GM19351 (cell line): Measurements from ENCODE around the gene PBX1.

ENCODE experiments used
- ATAC-seq: cut with Tn5 transposase; IDR thresholded peaks from one replicate; pipeline ENCODE4 v1.9.1; 2021; ENCODE audit warnings: mild to moderate bottlenecking, moderate library complexity; ENCODE audit not compliant: unreplicated experiment

PBX1 gene

DNA sequence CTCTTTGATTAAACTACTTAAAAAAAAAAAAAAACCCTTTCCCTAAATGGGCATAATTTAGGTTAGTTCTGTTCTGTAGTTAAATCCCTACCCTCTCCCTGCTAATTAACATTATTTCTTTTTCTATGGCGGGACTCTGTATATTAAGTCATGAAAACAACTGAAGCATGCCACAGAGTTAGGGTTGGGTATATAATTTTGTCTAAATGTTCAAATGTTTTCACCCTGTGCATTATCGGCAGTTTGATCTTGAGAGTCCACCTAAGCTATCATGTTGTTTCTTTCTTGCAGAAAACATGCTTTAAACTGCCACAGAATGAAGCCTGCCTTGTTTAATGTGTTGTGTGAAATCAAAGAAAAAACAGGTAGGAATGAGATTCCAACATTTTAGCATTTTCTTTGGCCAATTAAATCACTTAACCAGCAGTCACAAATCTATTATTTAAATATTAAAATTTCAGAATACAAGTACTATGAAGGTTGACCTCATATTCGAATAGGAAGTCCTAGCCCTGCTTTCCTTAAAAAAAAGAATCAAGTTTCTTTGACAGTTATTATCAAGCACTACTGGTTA is 4.0 kb downstream of the PBX1 start:
- ATAC-seq, result no peak

DNA sequence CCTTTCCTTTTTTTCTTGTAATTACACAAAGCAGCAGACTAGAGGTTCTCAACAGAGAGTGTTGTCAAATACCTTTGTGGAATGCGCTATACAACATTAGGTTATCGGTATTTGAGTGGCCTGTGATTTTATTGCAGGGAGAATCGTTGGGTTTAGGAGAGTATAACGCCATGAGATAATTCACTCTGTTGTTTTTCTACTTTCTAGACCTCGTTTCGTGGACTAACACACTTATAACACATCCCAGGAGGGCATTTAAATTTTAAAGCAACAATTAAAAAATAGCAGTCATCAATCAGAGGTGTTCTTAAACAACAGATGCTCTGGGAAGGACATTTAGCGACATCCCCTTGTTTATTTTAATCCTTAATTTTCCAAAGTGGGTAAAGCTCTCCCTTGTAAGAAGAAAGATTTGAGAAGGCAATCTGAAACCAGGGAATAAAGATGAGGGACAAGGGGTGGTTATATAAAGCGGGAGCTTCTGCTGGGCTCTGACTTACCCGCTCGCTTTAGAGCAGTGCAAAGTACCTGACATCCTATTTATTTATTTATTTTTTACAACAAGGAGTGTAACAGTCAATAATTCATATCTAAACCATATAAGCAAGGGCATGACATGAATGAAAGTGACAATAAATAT is 4.9 kb downstream of the PBX1 start:
- no peak for ATAC-seq

DNA sequence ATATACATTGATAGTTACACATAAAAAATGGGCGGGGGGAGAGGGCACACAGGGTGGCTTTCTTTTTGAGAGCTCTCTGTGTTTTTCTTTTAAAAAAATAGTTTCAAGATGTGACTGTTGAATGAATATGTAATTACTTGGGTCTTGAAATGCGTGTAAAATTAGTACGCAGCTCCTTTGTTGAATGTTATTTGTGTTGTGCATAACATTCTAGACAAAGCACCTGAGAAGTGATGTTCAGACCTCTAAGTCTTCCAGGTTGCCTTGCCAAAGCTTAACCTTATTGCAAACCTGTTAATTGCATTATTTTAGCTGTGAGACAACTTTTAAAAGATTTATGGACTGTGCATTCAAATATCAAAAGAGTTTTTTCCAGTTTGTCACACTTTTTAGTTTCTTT is 5.4 kb downstream of the PBX1 start:
- ATAC-seq, result no peak

DNA sequence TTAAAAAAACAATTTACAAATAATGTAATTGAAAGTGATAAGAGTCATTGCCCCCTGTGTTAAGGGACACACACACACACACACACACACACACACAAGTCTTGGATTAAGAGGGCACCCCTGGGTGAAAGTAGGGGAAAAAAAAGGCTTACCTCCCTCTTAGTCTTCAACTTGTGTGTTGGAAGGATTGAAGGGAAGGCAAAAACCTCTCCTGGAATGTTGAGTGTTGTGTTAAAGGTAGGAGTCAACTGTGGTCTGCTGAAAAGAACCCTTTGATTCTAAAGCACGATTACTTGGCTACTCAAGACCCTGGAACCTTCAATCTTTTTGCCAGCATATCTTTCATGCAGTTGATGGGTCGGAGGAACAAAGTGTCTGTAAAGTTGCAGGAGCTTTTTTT is 6.4 kb downstream of the PBX1 start:
- ATAC-seq, result no peak

DNA sequence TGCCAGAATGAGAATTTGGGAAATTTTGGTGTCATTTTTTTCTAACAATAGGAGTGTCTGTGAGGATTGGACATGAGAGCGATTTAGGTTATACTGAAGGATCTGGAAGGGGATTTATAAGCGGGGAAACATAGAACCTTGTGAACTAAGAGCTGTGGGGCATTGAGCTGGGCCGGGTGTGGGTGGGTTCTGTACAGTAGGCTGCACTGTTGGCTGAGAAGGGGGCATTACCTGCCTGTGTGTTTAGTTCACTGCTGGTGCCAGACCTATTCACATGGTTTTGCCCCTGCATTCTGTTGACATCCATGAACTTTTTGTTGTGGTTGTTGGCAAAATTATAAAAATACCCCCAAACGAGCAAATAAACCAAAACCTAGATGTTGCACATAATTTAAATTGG is 8.8 kb downstream of the PBX1 start:
- no peak for ATAC-seq

DNA sequence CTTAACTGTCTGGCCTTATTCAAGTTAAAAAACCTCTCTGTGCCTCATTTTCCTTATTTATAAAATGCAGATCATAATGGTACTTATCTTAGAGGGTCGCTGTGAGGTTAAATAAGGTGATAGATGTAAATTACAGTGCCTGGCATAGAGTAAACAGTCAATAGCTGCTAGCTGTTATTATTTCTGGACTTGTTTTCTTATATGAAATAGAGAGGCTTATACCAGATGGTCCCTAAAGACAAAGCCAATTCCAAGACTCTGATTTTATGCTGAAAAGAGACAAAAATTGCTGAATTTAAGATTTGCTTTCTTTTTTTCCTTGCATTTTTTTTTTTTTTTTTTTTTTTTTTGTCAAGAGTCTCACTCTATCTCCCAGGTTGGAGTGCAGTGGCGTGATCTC is 10.3 kb downstream of the PBX1 start:
- ATAC-seq, result no peak

DNA sequence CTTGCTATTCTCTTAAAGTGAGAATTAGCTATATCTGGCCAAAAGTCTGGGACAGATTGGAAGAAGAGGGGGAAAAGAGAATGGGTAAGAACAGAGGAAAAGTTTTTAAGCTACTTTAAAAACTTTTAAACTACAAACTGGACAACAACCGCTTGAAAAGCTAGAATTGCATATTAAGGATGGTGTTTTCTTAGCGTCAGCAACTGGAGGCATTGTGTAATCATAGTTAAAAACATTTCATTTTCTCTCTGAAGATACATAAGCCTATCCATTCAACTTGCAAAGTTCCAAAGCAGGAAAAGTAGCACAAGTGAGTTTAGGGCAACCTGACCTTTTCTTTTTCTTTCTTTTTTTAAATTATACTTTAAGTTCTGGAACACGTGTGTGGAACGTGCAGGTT is 10.9 kb downstream of the PBX1 start:
- ATAC-seq, result no peak

DNA sequence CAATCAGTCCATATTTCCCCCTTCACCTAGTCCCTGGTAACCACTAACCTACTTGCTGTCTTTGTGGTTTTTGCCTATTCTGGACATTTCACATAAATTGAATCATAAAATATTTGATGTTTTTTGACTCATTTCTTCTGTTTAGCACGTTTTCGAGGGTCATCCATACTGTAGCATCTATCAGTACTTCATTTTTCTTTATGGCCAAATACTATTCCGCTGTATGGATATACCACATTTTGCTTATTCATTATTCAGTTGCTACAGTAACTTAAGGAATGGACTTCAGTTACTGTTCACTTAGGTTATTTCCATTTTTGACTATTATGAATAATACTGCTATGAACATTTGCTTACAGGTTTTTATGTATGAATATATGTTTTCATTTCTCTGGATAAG is 12.3 kb downstream of the PBX1 start:
- ATAC-seq, result no peak

DNA sequence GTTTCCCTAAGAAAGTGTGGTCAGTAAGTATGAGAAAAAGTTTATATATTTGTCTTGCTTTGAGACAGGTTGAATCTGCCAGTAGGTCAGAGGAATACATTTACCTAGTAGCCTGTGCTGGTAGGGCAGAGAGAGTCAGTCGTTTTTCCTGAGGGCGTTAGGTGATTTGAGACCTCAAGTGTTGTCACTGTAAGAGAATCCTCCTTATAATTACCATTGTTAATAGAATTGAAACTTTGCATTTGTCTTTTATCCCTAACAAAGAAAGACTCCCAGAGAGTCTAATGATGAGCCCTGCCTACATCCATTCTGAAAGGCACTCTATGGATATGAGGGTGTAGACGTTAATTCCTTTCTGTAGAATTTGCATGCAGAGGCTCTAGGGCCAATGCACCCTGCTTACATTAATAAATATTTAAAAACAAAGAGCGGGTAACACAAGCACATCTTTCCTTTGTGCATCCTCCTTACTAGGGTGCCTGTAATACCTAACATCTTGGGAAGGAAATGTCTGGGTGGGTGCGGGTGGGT is 16.4 kb downstream of the PBX1 start:
- ATAC-seq, result no peak

DNA sequence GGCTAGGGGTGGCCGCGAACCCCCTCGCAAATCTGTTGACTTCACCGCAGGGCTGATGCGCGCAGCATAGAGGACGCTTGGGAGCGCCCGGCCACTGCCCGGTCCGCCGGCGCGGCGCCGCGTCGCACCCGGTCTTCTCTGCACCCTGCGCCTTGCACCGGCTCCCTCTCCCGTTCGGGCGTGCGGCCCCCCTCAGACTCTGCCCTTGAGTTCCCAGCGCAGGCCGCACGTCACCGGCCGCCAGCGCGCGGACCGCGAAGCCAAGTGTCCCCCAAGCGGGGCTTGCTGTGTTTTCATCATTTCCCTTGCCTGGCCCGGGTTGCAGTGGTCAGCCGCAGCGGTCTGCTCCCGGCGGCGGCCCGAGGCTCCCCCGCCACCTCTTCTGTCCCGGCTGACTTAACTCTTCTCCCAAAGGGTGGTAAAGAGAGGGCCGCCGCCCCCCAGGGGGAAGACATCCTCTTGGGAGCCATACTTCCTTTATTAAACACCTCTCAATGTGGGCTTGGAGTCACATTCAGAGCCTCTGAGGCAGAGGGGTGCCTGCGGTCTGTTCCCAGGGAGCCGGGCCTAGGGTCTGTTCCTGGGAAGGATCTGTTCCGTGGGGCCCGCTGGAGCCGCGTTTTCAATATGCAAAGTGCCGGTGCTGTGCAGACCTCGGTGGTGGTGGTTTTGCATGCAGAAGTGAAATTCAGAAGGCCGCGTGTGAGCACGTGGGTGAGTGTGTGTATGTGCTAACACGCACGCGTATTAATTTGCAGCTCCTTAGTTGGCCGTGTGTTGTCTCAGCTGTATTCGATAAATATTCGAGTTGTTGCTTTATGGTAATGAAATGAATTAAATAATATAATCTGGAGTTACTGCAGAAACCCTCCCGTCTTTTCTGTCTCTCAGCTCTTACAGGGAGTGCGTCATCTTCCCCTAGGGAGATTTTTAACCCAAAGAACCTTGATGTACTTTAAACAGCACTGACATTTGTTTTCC is 17.6 kb downstream of the PBX1 start:
- no peak for ATAC-seq

DNA sequence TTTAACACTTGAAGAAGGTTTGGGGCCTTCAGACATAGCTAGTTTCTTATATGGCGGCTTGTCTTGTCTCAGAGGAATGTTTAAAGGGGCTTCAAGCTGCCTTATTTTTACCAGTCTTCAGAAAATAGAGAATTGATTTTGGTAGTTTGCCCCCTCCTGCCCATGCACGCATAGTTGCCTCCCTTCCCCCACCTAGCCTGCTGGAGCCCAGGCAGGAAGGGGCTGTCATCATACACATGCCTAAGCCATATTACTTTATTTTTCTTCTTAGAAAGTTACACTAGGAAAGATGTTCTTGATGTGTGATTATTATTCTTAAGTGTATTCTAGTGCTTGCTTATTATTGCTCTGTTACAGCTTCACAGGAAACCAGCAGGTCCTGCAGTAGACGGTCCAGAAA is 18.3 kb downstream of the PBX1 start:
- ATAC-seq, result no peak

DNA sequence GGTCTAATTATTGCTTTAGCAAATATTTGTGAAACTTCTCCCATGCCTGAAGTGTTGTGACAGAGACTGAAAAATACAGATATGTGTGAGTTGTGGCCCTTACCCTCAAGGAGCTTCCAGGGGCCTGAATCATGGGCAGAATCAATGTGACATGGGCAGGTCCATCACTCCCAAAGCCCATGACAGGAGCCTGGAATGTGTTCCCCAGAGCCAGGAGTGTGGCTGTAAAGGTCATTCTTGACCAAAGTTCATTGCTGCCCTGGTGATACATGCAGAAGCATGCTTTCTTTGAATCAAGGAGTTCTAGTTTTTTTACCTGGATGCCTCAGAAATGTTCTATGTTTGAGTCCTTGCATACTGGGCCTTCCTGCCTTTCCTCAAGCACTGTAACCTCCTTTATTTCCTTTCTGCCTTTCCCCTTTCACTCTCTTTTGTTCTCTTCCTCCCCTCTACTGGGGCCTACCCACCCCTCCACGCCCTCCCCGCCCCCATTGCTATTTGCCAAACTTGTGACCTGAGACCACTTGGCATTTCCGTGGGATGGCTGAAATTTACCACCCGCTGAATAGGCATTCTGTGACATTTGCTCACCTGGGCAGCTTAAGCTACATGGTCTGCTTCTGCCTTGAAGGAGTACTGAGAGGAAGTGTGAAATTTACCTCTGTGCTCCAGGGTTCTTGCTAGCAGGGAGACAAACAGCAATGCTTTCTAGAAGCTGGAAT is 19.7 kb downstream of the PBX1 start:
- ATAC-seq, result no peak

DNA sequence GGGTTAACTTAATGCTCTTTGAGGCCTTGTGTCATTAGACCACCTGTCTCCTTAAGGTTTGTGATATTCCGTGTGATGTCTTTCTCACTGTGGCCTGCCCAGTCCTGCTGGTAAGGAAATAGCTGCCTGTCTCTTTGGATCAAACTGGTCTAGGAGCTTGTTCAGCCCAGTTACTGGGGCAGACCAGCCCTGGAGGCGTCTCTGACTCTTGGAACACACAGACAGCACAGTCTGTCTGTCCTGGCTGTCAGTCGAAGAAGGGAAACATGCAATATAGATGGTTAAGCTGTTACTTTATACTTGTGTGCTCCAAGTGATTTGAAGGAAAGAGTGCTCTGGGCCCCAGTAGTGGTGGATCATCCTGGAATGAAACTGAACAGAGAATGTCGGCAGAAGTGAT is 20.4 kb downstream of the PBX1 start:
- ATAC-seq, result no peak

DNA sequence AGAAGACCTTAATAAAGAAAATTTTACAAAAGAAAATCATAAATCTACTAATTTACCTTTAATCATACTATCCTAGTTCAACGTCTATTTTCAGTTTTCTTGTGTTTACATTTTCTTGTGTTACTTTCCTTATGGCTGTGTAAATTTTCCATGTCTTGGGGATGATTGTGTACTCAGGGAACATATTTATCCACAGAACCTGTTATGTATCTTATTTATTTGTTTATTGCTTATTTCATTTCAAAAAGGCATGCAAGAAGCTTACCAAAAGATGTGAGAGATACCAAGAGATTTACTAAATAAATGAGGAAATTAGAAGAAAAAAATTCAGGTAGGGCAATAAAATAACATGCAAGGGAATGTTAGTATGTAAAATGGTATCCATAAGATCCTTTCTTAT is 22.8 kb downstream of the PBX1 start:
- ATAC-seq, result no peak

DNA sequence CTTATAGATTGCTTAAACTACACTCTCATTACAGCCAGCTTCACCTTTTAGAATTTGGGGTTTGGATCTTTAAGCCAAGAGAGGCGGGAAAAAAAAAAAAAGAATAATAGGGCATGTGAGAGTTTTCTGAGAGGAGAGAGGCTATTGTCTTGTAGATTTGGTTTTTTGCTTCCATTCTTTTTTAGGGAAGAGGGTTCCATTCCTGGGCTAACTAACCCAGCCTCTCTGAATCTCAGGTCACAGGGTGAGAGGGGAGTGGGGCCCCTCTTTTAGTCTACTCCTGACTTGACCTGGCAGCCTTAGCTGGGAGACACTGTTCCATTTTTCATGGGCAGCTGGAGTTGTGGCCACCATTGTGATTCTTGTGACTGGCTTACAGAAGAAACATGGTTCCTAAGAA is 24.2 kb downstream of the PBX1 start:
- no peak for ATAC-seq

DNA sequence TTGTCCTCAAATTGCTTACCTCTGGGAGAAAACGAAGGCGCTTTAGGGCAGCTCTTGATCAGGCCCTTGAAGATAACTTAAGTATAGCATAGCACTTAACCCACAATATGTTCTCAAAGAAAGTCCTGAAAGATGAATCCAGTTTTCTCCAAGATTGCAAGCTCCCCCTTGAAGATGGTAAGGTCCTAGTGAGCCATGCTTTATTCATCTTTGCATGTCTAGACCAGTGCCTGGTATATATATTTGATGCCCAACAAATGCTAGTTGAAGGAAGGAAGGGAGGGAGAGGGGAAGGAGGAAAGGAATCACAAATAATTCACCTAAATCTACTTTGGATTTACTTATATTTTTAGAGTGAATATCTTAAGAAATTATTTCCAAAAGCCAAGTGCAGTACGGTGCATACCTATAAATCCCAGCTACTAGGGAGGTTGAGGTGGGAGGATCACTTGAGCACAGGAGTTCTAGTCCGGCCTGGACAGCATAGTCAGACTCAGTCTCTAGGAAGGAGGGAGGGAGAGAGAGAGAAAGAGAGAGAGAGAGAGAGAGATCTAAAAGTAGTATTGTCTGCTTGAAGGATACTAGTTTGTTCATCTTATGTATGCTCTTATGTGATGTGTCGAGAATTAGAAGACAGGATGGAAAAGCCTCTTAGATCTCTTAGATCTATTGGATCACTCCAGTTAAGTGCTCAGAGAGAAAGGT is 25.0 kb downstream of the PBX1 start:
- ATAC-seq, result no peak

DNA sequence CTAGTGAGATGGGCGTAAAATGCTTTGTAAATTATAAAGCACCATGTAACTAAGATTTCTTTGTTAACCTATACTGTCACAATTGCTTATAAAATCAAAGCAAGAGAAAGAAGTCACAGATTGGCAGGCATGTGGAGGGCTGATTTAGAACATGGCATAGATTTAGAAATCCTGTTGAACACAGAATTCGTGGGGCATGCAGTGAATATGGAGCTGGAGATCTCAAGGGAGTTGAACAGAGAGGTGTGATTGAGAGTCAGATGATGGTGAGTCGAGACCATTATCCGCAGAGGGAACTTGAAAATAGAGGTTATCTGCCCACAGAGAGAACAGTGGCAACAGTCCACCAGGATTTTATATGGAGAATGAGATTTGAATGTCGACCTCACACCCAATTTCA is 27.6 kb downstream of the PBX1 start:
- no peak for ATAC-seq

DNA sequence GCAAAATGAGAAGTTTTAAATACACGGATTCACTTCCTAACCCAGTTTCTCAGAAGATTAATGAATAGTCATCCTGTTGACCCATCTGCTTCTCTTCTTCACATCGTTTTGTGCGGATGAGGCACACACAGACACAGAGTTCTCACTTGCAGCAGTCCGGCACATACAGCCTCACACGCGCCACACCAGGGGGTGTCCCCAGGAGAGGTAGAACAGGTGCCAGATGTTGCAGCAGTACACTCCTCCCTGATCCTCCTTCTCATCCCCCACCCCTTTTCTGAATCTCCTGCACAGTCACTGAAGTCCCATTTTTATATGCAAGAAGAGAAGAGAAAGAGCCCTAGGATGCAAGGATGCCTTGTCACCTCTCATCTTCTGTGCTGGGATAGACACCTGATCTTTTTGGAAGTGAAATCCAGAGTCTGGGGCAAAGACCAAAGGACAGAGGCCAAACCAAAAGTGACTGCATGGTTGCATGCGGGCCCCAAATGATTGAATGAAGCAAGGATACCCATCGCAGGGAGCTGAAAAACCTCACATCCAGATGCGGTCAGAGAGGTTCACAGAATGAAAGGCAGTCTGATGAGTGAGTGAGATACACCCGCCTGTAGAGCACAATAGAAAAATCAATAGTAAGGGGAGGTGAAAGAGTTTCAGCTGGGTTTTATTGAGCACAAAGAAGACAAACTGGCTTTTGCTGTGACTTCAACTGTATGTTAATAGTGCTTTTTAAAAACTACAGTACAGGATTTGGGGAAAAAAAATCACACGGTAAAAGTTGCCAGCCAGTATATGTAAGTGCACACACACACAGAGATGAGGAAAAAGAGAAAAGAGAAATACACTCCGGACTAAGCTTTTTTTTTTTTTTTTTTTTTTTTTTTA is 28.9 kb downstream of the PBX1 start:
- ATAC-seq, result no peak

DNA sequence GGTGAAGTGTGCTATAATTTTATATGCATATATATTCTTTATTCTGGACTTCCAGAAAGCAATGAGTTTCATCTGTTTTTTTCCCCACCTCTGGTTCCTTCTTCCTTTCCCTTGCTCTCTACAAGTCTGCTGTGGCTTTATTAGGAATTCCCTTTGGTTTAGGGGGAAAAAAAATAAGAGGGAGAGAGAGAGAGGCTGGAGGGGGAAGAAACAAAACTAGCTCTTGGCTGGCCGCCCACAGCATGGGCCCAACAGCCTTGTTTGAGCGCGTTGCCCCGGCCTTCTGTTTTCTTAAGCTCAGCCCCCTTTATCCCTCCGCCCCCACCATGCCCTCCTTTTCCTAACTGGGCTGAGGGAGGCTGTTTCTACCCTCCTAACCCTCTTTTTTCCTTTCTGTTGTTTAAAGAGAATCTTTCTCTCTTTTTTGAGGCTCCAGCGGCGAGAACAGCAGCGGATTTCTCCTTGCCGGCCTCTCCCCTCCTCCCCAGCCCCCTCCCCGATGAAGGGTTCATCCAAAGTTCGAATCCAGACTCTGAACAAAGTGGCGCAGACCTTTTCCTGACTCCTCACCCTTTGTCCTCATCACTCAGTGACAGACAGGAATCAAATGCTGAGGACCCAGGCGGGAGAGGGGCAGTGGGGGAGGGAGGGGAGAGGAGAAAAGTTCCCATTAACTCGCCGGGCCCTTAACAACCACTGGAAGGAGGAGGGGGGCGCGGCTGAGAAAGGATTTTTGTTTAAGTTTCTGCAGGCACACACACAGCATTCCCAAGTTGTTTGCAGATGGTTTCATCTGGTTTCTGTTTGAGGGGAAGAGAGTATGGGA is 29.7 kb downstream of the PBX1 start:
- ATAC-seq, result no peak
